GM20000 (cell line): ENCODE data around the gene SOCS7.

Experiments used
- DNase-seq: peaks from one replicate; pipeline ENCODE4 v3.0.0; 2012; ENCODE audit warnings: low spot score
- CTCF ChIP-seq: IDR thresholded peaks from 2 replicates; pipeline ENCODE4 v1.5.1; 2012; ENCODE audit warnings: mild to moderate bottlenecking, control low read depth; ENCODE audit errors: extremely low read depth, missing control alignments

SOCS7 gene

GRCh38 chr17:38428643-38429371 lies 77.2 kb downstream of the SOCS7 start:
- TF ChIP-seq CTCF = no peak

GRCh38 chr17:38429476-38430100 lies 77.9 kb downstream of the SOCS7 start:
- no peak for DNase-seq
- TF ChIP-seq CTCF = no peak

More at GRCh38 chr17:38428643-38429371, 77.2 kb downstream of the SOCS7 start:
- DNase-seq = no peak

- no peak for TF ChIP-seq CTCF
- DNase-seq = no peak
Measured at GRCh38 chr17:38430316-38430715, 78.7 kb downstream of the SOCS7 start.

GRCh38 chr17:38430822-38431221 lies 79.2 kb downstream of the SOCS7 start:
- no peak for TF ChIP-seq CTCF
- no peak for DNase-seq

- DNase-seq = no peak
- TF ChIP-seq CTCF = no peak
Measured at GRCh38 chr17:38431346-38432145, 79.9 kb downstream of the SOCS7 start.

- no peak for DNase-seq
- TF ChIP-seq CTCF = no peak
Measured at GRCh38 chr17:38434178-38434665, 82.6 kb downstream of the SOCS7 start.

- no peak for DNase-seq
- no peak for TF ChIP-seq CTCF
Measured at GRCh38 chr17:38435795-38436194, 84.2 kb downstream of the SOCS7 start.
